ENCODE data around the gene SLC27A5.

SLC27A5 gene, protein sequence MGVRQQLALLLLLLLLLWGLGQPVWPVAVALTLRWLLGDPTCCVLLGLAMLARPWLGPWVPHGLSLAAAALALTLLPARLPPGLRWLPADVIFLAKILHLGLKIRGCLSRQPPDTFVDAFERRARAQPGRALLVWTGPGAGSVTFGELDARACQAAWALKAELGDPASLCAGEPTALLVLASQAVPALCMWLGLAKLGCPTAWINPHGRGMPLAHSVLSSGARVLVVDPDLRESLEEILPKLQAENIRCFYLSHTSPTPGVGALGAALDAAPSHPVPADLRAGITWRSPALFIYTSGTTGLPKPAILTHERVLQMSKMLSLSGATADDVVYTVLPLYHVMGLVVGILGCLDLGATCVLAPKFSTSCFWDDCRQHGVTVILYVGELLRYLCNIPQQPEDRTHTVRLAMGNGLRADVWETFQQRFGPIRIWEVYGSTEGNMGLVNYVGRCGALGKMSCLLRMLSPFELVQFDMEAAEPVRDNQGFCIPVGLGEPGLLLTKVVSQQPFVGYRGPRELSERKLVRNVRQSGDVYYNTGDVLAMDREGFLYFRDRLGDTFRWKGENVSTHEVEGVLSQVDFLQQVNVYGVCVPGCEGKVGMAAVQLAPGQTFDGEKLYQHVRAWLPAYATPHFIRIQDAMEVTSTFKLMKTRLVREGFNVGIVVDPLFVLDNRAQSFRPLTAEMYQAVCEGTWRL

DNA sequence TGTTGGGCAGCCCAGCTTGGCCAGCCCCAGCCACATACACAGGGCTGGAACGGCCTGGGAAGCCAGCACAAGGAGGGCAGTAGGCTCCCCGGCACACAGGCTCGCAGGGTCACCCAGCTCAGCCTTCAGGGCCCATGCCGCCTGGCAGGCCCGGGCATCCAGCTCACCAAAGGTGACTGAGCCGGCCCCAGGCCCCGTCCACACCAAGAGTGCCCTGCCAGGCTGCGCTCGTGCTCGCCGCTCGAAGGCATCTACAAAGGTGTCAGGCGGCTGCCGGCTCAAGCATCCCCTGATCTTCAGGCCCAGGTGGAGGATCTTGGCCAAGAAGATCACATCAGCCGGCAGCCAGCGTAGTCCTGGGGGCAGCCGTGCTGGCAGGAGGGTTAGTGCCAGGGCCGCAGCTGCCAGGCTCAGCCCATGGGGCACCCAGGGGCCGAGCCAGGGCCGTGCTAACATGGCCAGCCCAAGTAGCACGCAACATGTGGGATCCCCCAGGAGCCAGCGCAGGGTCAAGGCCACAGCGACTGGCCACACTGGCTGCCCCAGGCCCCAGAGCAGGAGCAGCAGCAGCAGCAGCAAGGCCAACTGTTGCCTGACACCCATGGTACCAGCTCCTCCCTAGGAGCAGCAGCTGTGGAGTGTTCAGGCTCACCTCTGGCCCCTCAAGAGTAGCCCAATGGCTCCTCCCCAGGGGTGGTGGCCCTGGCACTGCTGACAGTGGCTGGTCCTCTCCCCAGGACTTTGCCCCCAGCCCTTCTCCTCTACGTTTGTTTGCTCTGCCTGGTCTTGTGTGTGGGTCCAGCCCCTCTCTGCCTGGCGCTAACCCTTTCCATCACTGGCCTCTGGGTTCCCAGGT lies at the start of gene SLC27A5:
SLC27A5 (minus strand) TSS at position 640 of the 856 bp plus-strand sequence; CDS start at position 603, 37 bp downstream.
- DNase-seq (ENCODE audit: extremely low spot score, insufficient read length, low read depth) (no peak), FAIRE-seq (no peak)

DNA sequence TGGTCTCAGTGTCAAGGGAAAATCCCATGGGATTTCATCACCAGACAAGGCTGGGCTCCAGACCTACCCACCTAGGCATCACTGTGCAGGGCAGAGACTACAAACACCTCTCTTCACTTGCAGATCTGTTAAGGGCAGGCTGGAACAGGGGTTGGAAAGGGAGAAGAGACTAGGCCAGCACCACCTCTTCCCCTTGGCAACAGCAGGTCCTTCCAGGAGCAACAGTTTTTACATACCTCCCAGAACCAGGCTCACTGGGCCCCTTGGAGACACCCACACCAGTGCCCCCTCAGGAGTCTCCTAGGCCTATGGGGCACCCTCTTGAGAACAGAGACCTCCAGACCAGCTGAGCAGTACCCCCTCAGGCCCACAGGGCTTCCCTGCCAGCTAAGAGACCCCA lies 49.1 kb upstream of the SLC27A5 start:
- FAIRE-seq (no peak), DNase-seq (ENCODE audit: extremely low spot score, insufficient read length, low read depth) (no peak)

DNA sequence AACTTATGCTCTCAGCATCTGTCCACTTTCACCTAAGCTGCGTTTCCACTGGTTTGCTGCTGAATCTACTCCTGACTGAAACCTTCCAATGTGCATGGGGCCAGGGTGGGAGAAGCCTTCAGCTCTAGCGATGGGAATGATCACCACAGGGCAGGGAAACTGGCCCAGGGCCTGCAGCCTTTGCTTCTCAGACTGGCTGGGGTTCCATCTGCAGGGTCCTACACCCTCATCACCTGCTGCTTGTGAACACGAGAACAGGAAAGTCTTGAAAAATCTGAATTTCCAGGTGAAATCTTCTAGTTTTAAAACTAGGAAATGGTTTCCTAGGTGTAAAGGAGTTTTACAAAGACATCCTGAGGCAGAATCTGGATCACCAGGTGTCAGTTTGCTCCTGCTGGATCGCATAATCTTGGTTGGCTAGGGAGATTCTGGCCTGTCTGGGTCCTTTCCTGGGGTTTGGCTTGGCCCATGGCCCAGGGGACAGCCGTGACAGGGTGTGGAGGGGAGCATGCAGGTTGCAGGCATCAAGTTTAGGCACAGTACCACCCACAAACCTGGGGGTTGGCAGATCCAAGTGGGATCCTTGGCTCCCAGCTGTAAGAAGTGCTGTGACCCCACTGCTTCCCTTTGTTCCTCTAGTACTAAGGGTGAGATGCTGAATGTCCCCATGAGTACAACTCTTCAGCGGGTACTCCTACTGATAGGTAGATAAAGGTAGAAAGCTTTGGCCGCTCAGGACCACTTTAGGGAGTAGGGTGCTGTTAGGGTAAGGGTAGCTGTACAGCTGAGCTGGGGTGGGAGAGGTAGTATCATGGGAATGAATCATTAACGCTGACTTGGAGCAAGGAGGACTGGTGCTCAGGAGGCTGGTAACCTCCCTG lies 48.5 kb upstream of the SLC27A5 start:
- DNase-seq (ENCODE audit: extremely low spot score, insufficient read length, low read depth) (no peak), FAIRE-seq (no peak)

DNA sequence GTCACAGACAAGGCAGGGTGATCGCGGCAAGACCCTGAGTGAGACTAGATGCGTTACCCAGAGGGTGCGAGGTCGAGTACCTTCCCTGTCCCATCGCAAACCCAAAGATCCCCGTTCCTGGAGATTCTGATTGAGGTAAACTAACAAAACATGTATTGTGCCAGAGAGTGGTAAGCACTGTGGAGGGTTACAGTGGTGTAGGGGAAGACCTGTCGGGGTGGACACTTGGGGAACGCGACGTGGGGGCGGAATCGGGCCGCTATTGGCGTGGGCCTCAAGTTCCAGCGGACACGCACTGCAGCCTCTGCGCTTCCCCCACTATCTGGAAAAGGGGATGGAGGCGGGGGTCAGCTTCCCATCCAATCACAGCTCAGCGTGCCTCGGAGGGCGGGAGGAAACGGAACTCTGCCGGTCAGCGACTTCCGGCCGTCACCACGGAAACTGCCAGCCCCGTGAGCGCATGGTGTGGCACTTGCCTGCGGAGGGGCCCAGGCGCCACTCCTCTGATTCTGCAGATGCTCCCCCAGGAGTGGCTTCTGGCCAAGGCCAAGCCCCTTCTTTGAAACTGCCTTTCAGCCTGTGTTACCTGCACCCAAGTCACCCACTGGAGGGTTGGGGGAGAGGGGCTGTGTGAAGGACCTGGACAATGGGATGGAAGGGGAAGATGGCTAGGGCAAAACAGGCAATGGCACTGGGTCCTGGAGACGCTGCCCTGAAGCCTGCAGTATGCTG lies 47.6 kb upstream of the SLC27A5 start:
- peak; percentile 67 for DNase-seq (ENCODE audit: extremely low spot score, insufficient read length, low read depth)
- FAIRE-seq = no peak

DNA sequence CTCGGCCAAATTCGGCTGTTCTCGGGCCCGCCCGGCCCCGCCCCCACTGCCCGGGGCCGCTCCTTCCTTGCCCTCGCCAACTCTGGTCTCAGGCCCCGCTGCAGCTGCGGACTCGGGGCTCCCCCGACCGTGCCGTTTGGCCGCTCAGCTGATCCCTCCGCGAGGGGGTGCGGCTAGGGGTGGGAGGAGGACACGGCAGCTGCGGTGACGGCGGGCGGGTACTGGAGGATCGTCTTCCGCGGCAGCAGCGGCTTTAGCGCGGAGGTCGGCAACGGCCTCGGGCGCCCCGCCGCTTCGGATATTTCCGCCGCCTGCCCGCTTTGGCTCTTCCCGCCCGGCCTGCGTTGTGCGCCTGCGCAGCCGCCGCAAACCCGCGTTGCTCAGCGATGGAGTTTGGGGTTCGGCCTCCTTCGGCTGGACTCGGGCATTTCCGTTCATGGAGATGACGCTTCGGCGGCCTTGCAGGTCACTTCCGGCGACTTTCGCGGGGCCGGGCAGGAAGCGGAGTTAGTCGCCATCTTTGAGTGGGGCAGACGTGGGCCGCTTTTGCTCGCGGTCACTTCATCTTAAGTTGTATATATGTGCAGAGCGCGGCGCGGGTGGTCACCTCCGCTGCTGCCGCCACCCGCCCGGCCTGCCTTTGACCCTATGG lies 47.0 kb upstream of the SLC27A5 start:
- DNase-seq (ENCODE audit: extremely low spot score, insufficient read length, low read depth) (peak; percentile 81), FAIRE-seq (peak; percentile 98)

DNA sequence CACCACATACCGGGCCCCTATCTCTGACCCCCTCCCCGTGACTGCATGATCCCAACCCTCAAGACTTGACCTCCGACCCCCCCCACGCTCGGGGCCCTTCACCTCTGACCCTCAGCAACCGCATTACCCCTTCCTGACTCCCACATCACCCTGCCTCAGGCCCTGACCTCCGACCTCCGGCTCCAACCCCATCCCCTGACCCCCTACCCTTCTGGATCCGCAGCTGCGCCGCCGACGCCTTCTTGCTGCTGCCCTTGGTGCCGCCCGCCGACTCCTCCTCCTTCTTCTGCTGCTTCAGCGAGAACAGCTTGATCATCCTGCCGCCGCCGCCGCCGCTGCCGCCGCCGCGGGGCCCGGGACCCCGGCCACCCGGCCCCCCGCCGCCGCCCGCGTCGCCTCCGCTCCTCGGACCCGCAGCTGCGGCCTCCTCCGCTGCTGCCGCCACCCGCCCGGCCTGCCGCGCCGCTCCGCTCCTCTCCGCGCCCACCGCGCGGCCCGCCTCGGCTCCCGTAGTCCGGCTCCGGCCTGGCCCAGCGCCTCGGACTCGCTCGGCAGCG lies 46.4 kb upstream of the SLC27A5 start, which contains the start of gene UBE2M:
UBE2M (minus strand) TSS at position 546 of the 557 bp plus-strand sequence; CDS start at position 316, 230 bp downstream.
- DNase-seq (ENCODE audit: extremely low spot score, insufficient read length, low read depth) (no peak), FAIRE-seq (no peak)

DNA sequence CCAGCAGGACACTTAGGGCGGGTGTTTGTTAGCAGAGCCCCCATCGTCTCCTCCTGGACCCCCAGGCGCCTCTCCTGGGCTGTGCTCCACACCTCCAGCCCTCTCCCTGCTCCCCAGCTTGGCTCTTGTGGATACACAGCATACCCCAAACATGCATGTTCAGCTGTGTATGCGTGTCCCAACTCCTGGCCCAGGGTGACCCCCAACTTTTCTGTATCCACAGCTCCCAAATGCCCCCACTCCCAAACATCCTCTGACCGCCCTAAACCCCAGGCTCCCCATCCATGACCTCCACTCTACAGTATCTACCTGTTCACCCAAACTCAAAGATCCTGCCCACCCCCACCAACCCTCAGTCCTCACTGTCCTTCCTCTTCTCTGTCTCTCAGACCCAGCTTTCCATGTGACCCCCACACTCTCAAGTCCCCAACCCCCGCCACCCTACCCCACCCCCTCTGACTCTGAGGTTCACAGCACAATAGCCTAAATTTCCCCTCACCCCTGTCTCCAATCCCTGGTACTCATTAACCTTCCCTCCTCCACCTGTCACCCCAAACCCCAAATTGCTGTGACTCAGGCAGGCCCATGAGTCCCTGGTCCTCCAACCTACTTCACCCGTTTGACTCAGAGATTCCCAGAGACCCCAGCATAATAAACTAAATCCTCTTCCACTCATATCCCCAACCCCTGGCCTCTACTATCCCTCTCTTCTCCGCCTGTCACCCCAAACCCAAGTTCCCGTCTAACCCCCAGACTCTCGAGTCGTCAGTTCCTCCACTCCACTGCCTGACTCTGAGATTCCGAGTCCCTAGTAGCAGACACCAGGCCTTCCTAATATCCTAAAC lies 45.7 kb upstream of the SLC27A5 start:
- DNase-seq (ENCODE audit: extremely low spot score, insufficient read length, low read depth) (no peak), FAIRE-seq (no peak)

DNA sequence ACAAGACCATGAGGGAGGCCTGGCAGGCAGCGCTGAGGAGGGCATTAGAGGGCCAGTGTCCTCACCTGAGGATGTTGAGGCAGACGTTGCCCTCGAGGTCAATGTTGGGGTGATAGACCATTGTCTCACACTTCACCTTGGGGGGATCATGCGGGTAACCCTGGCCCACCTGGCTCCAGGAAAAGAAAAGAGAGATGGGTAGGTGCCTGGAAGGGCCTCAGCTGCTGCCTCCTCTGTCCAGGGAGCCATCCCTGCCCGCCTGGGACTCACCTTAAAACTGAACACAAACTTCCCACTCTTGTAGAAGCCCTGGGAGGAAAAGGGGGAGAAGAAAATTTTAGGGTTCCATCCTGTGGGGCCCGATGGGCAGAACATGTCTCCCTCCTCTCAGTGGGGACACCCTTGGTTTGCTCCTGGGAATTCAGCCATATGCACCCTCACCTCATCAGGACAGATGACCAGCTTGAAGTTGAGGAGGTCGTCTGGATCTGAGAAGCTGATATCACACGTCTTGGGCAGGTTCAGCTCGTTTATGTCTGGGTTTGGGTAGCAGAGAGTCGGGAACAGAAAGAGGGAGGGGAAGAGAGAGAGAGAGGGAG lies 44.9 kb upstream of the SLC27A5 start:
- FAIRE-seq (no peak), DNase-seq (ENCODE audit: extremely low spot score, insufficient read length, low read depth) (no peak)

DNA sequence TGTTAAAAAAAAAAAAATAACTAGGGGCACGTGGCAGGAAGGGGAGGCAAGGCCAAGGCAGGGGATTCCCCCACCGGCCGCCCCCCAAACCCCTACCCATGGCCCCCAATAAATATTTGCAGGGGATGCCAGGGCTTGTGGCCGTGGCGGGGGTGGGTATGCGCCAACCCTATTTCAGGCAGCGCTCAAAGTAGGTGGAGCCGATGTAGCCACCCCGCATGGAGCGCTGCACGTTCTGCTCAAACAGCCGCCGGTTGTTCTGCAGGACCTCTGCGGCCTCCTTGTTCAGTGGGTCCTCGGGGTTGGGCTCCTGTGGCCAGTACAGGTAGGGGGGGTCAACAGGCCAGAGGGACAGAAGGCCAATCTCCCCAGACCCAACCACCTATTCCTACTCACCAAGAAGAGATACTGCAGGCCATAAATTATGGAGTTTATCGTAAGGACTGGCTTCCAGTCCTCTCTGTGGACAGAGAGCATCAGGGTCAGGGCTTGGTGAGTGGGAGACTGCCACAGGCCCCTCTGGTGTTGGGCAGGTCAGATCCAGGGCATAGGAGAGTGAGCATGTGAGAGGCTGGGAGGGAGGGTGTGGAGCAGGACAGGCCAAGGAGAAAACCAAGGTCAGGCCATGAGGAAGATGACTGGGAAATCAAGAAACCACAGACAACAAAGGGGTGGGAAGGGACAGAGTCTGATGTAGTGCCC lies 44.3 kb upstream of the SLC27A5 start:
- no peak for FAIRE-seq
- no peak for DNase-seq (ENCODE audit: extremely low spot score, insufficient read length, low read depth)

DNA sequence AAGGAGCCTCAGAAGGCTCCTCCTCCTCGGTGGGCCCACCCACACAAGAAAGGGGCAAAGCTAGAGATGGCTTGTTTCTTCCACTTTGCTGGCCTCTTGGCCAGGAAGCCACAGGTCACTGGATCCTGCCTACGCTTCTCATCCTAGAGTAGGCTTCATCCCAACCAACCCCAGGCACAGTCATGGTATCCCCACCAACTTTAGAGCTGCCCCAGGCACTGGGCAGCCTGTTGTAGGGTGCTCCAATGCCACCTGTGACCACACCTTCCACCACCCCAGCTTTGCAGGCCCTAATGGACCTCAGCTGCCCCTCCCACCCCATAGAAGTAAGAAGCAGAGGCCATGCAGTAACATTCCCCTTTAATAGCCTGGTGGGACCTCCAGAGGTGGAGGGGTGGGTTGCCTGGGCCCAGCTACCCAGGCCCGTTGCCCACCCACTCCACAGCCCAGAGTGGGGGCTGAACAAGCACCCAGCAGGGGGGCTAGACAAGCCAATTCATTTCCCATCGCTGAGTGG lies 43.6 kb upstream of the SLC27A5 start:
- FAIRE-seq (no peak), DNase-seq (ENCODE audit: extremely low spot score, insufficient read length, low read depth) (no peak)

DNA sequence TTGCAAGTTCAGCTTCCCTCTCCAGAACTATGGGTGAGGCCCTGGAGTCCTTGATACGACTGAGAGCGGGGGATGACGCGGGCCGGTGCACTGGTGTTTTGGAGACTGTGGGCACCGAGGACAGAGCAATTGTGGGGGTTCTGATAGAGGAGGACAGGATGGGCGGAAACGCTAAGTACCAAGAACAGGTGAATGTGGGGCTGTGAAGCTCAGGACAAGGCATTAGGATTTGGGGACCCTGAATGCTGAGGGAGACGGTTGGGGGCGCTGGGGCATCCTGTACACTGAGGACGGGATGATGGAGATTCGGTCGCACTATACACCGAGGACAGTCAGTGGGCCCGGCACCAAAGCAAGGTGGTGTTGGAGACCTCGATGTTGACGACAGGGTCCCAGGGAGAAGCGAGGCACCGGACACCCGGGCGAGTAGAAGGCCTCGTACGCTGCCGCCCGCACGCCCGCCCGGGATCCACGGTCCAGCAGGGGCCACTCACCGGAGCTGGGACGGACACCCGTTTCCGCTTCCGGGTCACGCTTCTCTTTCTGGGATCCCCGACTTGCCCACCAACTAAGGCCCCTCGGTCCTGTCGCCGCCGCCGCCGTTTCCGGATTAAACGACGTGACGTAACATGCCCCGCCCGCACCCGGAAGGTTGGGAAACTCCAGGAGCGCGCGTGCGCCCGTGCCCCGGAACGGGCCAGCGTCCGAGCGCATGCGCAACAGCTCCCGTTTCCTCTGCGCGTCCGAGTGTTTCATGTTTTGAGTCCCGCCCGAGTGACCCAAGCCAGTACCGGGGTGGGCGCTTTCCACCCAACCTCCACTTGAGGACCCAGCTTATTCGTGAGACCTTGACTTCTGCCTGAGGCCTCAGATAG lies 42.9 kb upstream of the SLC27A5 start, which contains the start of gene CHMP2A:
CHMP2A (minus strand) TSS at position 612 of the 875 bp plus-strand sequence. CDS start 893 bp downstream, outside the sequence.
- peak; percentile 94 for FAIRE-seq
- DNase-seq (ENCODE audit: extremely low spot score, insufficient read length, low read depth) = peak; percentile 80

DNA sequence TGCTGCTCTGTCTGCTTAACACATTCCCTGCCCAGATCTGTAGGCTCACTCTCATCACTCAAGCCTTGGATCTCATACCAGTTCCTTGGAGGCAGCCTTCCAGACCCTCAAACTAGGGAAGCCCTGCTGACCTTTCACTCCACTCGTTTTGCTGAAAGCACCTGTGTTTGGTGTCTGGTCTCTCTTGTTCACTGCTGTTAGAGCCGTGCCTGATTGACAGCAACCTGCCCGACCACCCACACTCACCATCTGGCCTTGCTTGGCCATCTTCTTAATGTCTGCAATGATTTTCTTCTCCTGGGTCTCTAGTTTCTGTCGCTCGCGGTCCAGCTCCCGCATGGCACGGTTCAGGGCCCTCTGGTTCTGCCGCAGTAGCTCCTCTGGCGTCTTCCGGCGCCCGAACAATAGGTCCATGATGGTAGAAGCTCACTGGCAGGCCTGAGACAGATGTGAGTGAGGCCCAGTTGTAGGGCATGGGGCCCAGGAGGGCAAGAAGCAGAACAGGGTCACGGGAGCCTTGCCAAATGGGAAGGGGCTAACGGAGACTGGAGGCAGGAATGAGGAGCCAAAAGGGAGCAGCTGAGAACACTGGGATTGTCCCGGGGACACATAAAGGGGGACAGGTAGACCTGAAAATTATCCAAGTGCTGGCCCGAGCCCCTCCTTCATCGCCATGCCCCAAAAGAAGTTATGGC lies 42.2 kb upstream of the SLC27A5 start:
- no peak for FAIRE-seq
- no peak for DNase-seq (ENCODE audit: extremely low spot score, insufficient read length, low read depth)

DNA sequence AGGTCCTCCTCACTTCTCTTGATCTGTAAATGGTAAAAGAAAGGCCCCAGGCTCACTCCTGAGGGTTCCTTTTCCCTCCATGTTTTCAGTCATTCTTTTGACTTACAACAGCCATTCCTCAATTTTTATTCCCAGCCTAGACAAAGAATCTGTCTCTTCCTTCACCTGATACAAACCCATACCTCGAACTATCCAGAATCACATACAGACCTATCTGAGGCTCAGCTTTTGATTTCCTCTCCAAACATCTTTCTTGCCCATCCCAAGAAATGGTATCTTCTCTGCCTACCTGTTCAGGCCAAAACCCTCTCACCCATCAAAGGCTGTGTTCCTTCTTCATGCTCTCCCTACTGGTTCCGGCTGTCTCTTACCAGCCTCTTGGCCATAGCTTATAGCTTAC lies 40.9 kb upstream of the SLC27A5 start:
- FAIRE-seq (no peak), DNase-seq (ENCODE audit: extremely low spot score, insufficient read length, low read depth) (no peak)
